ENCODE data around the gene A1CF. TPM values are rescaled to one million over a fixed set of nuclear protein-coding genes. Genes with fewer than 3 reads are reported as not detected.

Gene A1CF
- total RNA-seq, 1 donor from 2014 or later: not detected

DNA sequence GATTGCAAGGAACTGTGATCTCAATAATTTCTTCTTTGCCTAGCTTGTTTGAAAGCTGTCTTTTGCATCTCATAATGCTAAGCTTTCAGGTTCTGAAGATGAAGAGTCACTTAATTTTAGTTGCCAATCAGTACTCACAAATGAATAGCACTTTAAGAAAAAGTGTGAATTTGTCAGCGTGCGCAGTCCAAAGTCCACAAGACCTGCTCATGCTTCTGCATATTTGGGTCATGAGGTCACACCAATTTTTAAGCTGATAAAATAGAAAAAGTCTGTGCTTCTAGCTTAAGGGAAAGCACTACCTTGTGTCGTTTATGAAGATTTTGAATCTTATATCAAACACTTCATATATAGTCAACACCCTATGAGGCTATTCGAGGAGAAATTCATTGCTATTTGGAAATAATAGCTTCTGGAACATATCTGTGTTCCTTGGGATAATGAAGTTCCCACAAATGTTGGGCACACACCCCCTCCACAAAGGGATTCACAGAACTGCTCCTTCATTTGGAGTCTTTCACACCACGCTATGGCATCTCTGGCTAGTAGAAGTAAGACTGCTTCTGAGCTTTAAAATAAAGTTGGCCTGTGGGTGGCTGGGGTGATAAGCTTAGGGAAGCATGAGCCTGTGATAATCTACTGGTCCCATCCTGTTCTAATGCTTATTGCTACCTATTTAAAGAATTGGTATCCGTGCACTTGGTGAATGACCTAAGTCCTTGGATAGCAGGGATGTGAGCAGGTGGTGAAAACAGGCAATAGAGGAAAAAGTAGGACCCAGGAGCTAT lies 33.3 kb downstream of the A1CF start:
- Mint-ChIP-seq H3K27me3 (ENCODE audit: unreplicated experiment) (no peaks in the 10 kb centered on the region), H3K27ac (ENCODE audit: unreplicated experiment) (no peak overlapping the region), H3K9me3 (ENCODE audit: unreplicated experiment) (no peaks in the 10 kb centered on the region), H3K4me1 (ENCODE audit: unreplicated experiment) (no peaks in the 10 kb centered on the region), H3K4me3 (ENCODE audit: unreplicated experiment) (no peak overlapping the region), H3K36me3 (ENCODE audit: low read depth, unreplicated experiment) (no peaks in the 10 kb centered on the region)
- TF ChIP-seq, protein P1, sequence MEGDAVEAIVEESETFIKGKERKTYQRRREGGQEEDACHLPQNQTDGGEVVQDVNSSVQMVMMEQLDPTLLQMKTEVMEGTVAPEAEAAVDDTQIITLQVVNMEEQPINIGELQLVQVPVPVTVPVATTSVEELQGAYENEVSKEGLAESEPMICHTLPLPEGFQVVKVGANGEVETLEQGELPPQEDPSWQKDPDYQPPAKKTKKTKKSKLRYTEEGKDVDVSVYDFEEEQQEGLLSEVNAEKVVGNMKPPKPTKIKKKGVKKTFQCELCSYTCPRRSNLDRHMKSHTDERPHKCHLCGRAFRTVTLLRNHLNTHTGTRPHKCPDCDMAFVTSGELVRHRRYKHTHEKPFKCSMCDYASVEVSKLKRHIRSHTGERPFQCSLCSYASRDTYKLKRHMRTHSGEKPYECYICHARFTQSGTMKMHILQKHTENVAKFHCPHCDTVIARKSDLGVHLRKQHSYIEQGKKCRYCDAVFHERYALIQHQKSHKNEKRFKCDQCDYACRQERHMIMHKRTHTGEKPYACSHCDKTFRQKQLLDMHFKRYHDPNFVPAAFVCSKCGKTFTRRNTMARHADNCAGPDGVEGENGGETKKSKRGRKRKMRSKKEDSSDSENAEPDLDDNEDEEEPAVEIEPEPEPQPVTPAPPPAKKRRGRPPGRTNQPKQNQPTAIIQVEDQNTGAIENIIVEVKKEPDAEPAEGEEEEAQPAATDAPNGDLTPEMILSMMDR (IDR thresholded peaks at IDR 0.05; ENCODE audit: unreplicated experiment): no peak
- no peak for DNase-seq (ENCODE audit: low spot score)

GRCh38 chr10:50850578-50851230 lies 34.7 kb downstream of the A1CF start:
- H3K4me1 Mint-ChIP-seq (ENCODE audit: unreplicated experiment): no peaks in the 10 kb centered on the region
- DNase-seq (ENCODE audit: low spot score): no peak
- no peaks in the 10 kb centered on the region for H3K9me3 Mint-ChIP-seq (ENCODE audit: unreplicated experiment)
- H3K36me3 Mint-ChIP-seq (ENCODE audit: low read depth, unreplicated experiment): no peaks in the 10 kb centered on the region
- no peaks in the 10 kb centered on the region for H3K27me3 Mint-ChIP-seq (ENCODE audit: unreplicated experiment)
- H3K27ac Mint-ChIP-seq (ENCODE audit: unreplicated experiment): no peak overlapping the region
- TF ChIP-seq, protein P1 (IDR thresholded peaks at IDR 0.05; ENCODE audit: unreplicated experiment): no peak
- no peak overlapping the region for H3K4me3 Mint-ChIP-seq (ENCODE audit: unreplicated experiment)

- H3K4me3 Mint-ChIP-seq (ENCODE audit: unreplicated experiment): no peak overlapping the region
- no peak for DNase-seq (ENCODE audit: low spot score)
- no peaks in the 10 kb centered on the region for H3K4me1 Mint-ChIP-seq (ENCODE audit: unreplicated experiment)
- H3K36me3 Mint-ChIP-seq (ENCODE audit: low read depth, unreplicated experiment): no peaks in the 10 kb centered on the region
- no peaks in the 10 kb centered on the region for H3K9me3 Mint-ChIP-seq (ENCODE audit: unreplicated experiment)
- no peaks in the 10 kb centered on the region for H3K27me3 Mint-ChIP-seq (ENCODE audit: unreplicated experiment)
- no peak overlapping the region for H3K27ac Mint-ChIP-seq (ENCODE audit: unreplicated experiment)
- TF ChIP-seq, protein P1 (IDR thresholded peaks at IDR 0.05; ENCODE audit: unreplicated experiment): no peak
These were observed 38.7 kb downstream of the A1CF start for GRCh38 chr10:50846753-50847152.

DNA sequence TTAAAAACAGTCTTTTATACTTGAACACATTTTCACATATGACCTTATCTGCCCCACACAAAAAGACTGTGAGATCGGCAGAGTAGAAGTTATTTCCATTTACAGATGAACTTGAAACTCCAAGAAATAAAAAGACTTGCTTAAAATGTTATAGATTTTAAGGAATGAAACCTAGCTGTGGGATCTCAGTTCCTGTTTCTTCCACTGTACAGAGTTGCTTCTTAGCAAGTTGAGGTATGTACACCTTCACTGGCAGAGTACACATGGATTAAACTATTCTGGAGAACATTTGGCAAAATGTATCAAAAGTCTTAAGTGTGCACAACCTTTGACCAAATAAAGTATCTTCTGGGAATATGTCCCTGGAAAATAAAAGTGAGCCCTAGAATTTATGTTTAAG lies 48.3 kb downstream of the A1CF start:
- Mint-ChIP-seq H3K4me1 (ENCODE audit: unreplicated experiment) (no peaks in the 10 kb centered on the region), H3K36me3 (ENCODE audit: low read depth, unreplicated experiment) (no peaks in the 10 kb centered on the region), H3K27ac (ENCODE audit: unreplicated experiment) (no peak overlapping the region), H3K4me3 (ENCODE audit: unreplicated experiment) (no peak overlapping the region), H3K27me3 (ENCODE audit: unreplicated experiment) (no peaks in the 10 kb centered on the region), H3K9me3 (ENCODE audit: unreplicated experiment) (no peaks in the 10 kb centered on the region)
- no peak for DNase-seq (ENCODE audit: low spot score)
- TF ChIP-seq, protein P1 (IDR thresholded peaks at IDR 0.05; ENCODE audit: unreplicated experiment): no peak

DNA sequence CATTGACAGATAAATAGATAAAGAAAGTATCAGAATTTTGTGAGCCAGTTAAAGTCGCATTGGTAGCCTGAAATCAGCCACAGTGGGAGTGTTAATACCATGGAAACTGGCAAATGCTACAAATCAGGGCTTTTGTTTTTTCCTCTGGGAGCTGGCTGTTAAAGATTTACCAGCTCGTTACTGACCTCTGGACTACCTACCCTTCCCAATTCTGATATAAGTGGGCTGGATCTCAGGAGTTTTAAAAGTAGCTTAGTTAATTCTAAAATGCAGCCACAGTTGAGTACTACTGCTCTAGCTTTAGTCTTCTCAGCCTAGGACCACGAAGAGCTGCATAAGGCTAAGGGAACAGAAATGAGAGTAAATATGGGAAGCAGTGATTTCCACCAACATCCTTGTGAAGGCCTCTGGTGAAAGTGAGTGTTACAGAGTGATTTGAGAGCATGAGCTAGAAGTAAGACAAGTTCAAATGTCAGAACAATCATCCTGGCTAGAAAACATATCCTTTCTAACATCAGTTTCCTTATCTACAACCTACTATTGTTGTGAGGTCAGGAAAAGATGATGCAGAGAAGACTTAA lies 53.2 kb downstream of the A1CF start:
- TF ChIP-seq, protein P1 (IDR thresholded peaks at IDR 0.05; ENCODE audit: unreplicated experiment): no peak
- Mint-ChIP-seq H3K4me1 (ENCODE audit: unreplicated experiment) (no peaks in the 10 kb centered on the region), H3K4me3 (ENCODE audit: unreplicated experiment) (no peak overlapping the region), H3K9me3 (ENCODE audit: unreplicated experiment) (no peaks in the 10 kb centered on the region), H3K36me3 (ENCODE audit: low read depth, unreplicated experiment) (no peaks in the 10 kb centered on the region), H3K27ac (ENCODE audit: unreplicated experiment) (no peak overlapping the region), H3K27me3 (ENCODE audit: unreplicated experiment) (no peaks in the 10 kb centered on the region)
- DNase-seq (ENCODE audit: low spot score): no peak

Measured in endothelial cell (in vitro differentiated cells).